ENCODE data around the gene PACS1. TPM values are rescaled to one million over a fixed set of nuclear protein-coding genes. Genes with fewer than 3 reads are reported as not detected.

Gene PACS1
- polyA plus RNA-seq, 1 of the 3 experiments (the other 2 are of a cell fraction), result 37.3 TPM

DNA sequence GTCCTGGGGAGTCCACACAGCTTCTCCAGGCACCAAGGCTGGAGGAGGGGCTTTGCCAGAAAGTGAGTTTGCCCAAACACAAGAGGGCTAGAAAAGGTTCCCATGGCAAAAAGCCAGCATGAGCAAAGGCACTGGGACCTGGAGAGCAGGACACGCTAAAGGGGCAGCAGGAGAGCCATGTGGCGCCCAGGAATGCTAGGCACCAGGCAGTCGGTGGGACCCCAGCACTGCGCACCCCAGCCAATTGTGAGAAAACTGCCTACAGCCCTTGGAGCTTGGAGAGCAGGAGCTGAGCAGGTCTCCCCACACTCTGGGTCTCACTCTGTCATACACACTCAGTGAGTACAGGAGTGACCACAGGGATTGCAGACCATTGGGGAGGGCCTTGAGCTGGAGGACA, 193.2 kb downstream of the PACS1 start:
- no peak for TF ChIP-seq CTCF (IDR thresholded peaks at IDR 0.05)
- Histone ChIP-seq H3K4me2 (no peak overlapping the region), H3K4me1 (ENCODE audit: control insufficient read depth in 1 of 2, insufficient read depth in 2 of 2, low read depth in 1 of 2, low read length in 1 of 2) (peaks cover 0 to 18% of the 10 kb centered on the region in 2 experiments; a peak in 2 of 4 replicates), H3K36me3 (replicated peaks in 1 of 2; ENCODE audit: control insufficient read depth in 1 of 2, insufficient read depth in 2 of 2, low read length in 1 of 2) (peaks cover 24 to 63% of the 10 kb centered on the region in 2 experiments), H3K27ac (ENCODE audit: low read depth in 2 of 2, low read length in 1 of 2) (no peak overlapping the region), H3K79me2 (ENCODE audit: insufficient read depth) (peaks cover 21% of the 10 kb centered on the region), H3K9ac (no peak overlapping the region), H3K27me3 (ENCODE audit: insufficient read depth) (no peaks in the 10 kb centered on the region), H3K4me3 (ENCODE audit: low read depth in 2 of 2, low read length in 1 of 2) (no peak overlapping the region), H3K9me3 (no peaks in the 10 kb centered on the region), H3K9me2 (no peaks in the 10 kb centered on the region), H3F3A (replicated peaks; ENCODE audit: insufficient read depth) (peaks cover 17% of the 10 kb centered on the region), H2AFZ (ENCODE audit: low read depth) (no peak overlapping the region), H4K20me1 (ENCODE audit: insufficient read depth) (peaks cover 19% of the 10 kb centered on the region)
- ChIA-PET POLR2A (interaction anchor here (0.6 kb wide), 1 partner anchor 539 kb away, joined by 6 read pairs; no protein-coding TSS in a partner anchor), CTCF (interaction anchor here (0.9 to 1.4 kb wide), 2 partner anchors 20 to 195 kb away, joined by 5 read pairs; no protein-coding TSS in a partner anchor)
- no peak for DNase-seq
- WGBS (ENCODE audit: low lambda C conversion rate), result 100% methylated on average over 2 of the region's 4 CpGs

DNA sequence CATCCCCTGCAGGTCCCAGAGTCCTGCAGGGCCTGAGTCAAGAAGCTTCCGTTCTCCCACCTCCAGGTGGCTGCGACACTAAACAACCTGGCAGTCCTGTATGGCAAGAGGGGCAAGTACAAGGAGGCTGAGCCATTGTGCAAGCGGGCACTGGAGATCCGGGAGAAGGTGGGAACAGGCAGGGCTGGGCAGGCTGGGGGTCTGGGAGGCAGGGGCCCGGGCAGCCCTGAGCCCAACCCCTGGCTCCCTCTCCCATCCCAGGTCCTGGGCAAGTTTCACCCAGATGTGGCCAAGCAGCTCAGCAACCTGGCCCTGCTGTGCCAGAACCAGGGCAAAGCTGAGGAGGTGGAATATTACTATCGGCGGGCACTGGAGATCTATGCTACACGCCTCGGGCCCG, 193.7 kb downstream of the PACS1 start:
- Histone ChIP-seq H3K4me2 (no peak overlapping the region), H3K36me3 (replicated peaks in 1 of 2; ENCODE audit: control insufficient read depth in 1 of 2, insufficient read depth in 2 of 2, low read length in 1 of 2) (peaks cover 24 to 63% of the 10 kb centered on the region in 2 experiments), H3K27me3 (ENCODE audit: insufficient read depth) (no peaks in the 10 kb centered on the region), H4K20me1 (ENCODE audit: insufficient read depth) (peaks cover 15% of the 10 kb centered on the region), H3K9me2 (no peaks in the 10 kb centered on the region), H2AFZ (ENCODE audit: low read depth) (no peak overlapping the region), H3K9ac (no peak overlapping the region), H3K79me2 (ENCODE audit: insufficient read depth) (peaks cover 16% of the 10 kb centered on the region), H3K4me3 (ENCODE audit: low read depth in 2 of 2, low read length in 1 of 2) (no peak overlapping the region), H3K9me3 (no peaks in the 10 kb centered on the region), H3K27ac (ENCODE audit: low read depth in 2 of 2, low read length in 1 of 2) (no peak overlapping the region), H3K4me1 (ENCODE audit: control insufficient read depth in 1 of 2, insufficient read depth in 2 of 2, low read depth in 1 of 2, low read length in 1 of 2) (peaks cover 0 to 14% of the 10 kb centered on the region in 2 experiments; a peak in 2 of 4 replicates), H3F3A (replicated peaks; ENCODE audit: insufficient read depth) (peaks cover 12% of the 10 kb centered on the region)
- 97% methylated on average over 9 of the region's 10 CpGs for WGBS (ENCODE audit: low lambda C conversion rate)
- DNase-seq, result no peak
- no peak for TF ChIP-seq POLR2AphosphoS5 (IDR thresholded peaks at IDR 0.05; ENCODE audit: low read depth, low read length)
- ChIA-PET POLR2A (interaction anchor here (0.6 kb wide), 1 partner anchor 540 kb away, joined by 6 read pairs; no protein-coding TSS in a partner anchor), CTCF (no interaction called here)

DNA sequence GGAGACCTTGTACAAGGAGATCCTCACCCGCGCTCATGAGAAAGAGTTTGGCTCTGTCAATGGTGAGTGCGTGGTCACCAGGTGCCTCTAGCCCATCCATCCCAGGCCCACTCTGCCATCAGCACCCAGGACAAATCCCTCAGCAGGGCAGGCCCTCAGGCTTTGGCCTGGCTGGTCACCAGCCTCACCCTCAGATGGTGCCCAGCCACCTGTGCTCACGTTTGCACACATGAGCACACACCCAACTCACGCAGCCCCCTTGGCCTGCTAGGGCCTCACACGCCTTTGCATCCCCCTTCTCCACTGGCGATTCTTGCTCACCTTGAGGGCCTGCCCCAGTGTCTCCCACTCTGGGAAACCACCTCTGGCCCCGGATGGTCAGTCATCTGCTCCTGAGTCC, 194.3 kb downstream of the PACS1 start:
- no peak for DNase-seq
- H3K79me2 ChIP-seq (ENCODE audit: insufficient read depth), result peaks cover 16% of the 10 kb centered on the region
- peaks cover 0 to 13% of the 10 kb centered on the region in 2 experiments; a peak in 1 of 4 replicates for H3K4me1 ChIP-seq (ENCODE audit: control insufficient read depth in 1 of 2, insufficient read depth in 2 of 2, low read depth in 1 of 2, low read length in 1 of 2)
- H2AFZ ChIP-seq (ENCODE audit: low read depth), result no peak overlapping the region
- no peak for TF ChIP-seq ELF1 (IDR thresholded peaks at IDR 0.05)
- TF ChIP-seq CTCF (IDR thresholded peaks at IDR 0.05), result no peak
- no peak for TF ChIP-seq FOSL2 (IDR thresholded peaks at IDR 0.05; ENCODE audit: borderline replicate concordance, low read depth)
- TF ChIP-seq FOXM1 (IDR thresholded peaks at IDR 0.05; ENCODE audit: low read depth), result no peak
- no peak overlapping the region for H3K9ac ChIP-seq
- H3K4me3 ChIP-seq (ENCODE audit: low read depth in 2 of 2, low read length in 1 of 2), result no peak overlapping the region
- H3K27ac ChIP-seq (ENCODE audit: low read depth in 2 of 2, low read length in 1 of 2), result no peak overlapping the region
- ChIA-PET POLR2A (no interaction called here), CTCF (interaction anchor here (1.0 to 9.4 kb wide), 5 partner anchors 13 to 39 kb away, joined by 3 to 111 read pairs (median 4); partner anchors contain the start of gene CNIH2)
- H3K9me3 ChIP-seq, result no peaks in the 10 kb centered on the region
- H3K36me3 ChIP-seq (replicated peaks in 1 of 2; ENCODE audit: control insufficient read depth in 1 of 2, insufficient read depth in 2 of 2, low read length in 1 of 2), result peaks cover 18 to 59% of the 10 kb centered on the region in 2 experiments
- no peaks in the 10 kb centered on the region for H3K9me2 ChIP-seq
- peaks cover 9% of the 10 kb centered on the region; the same call in 1 of the 2 replicates for H4K20me1 ChIP-seq (ENCODE audit: insufficient read depth)
- H3F3A ChIP-seq (replicated peaks; ENCODE audit: insufficient read depth), result peaks cover 13% of the 10 kb centered on the region
- no peak overlapping the region for H3K4me2 ChIP-seq
- H3K27me3 ChIP-seq (ENCODE audit: insufficient read depth), result no peaks in the 10 kb centered on the region
- 84% methylated on average over 6 of the region's 8 CpGs for WGBS (ENCODE audit: low lambda C conversion rate)

Measured in SK-N-SH (cell line).